Measurements from ENCODE around the gene NAALADL1. TPM values are rescaled to one million over a fixed set of nuclear protein-coding genes. Genes with fewer than 3 reads are reported as not detected.

Gene NAALADL1
- total and polyA plus RNA-seq, 7 donors, result 8.8 to 73.1 (median 29.9) TPM

GRCh38 chr11:65103476-65103875, 45.1 kb upstream of the NAALADL1 start:
- DNase-seq, result no peak
- Histone ChIP-seq H3K27me3 (no peaks in the 10 kb centered on the region), H3K4me3 (no peak overlapping the region), H3K4me1 (no peaks in the 10 kb centered on the region), H3K27ac (no peak overlapping the region), H3K9me3 (no peaks in the 10 kb centered on the region), H3K36me3 (peaks cover 8 to 32% (median 10%) of the 10 kb centered on the region in 4 donors)
- TF ChIP-seq CTCF (IDR thresholded peaks at IDR 0.05) (no peak), POLR2AphosphoS5 (IDR thresholded peaks at IDR 0.05) (no peak), EP300 (IDR thresholded peaks at IDR 0.05) (no peak), POLR2A (IDR thresholded peaks at IDR 0.05) (no peak)
- intact Hi-C loops (cut with DNase I), result no loop called here

GRCh38 chr11:65102142-65103095, 44.1 kb upstream of the NAALADL1 start:
- H3K27me3 ChIP-seq, result no peaks in the 10 kb centered on the region
- peaks cover 0 to 2% (median under 1%) of the 10 kb centered on the region in 4 donors for H3K4me1 ChIP-seq
- 68 to 86% methylated on average over 8 of the region's 8 CpGs for WGBS, 2 donors
- intact Hi-C loops (cut with DNase I), result no loop called here
- H3K9me3 ChIP-seq, result no peaks in the 10 kb centered on the region
- no peak overlapping the region for H3K27ac ChIP-seq
- H3K4me3 ChIP-seq, result no peak overlapping the region
- TF ChIP-seq POLR2A (IDR thresholded peaks at IDR 0.05) (no peak), EP300 (IDR thresholded peaks at IDR 0.05) (no peak), CTCF (IDR thresholded peaks at IDR 0.05) (no peak), POLR2AphosphoS5 (IDR thresholded peaks at IDR 0.05) (no peak)
- no peak for DNase-seq
- H3K36me3 ChIP-seq, result peaks cover 0 to 28% (median 1%) of the 10 kb centered on the region in 4 donors

- H3K27ac ChIP-seq, result no peak overlapping the region
- no peaks in the 10 kb centered on the region for H3K27me3 ChIP-seq
- DNase-seq, result no peak
- H3K4me1 ChIP-seq, result peaks cover 0 to 12% (median 10%) of the 10 kb centered on the region in 4 donors
- no peak for TF ChIP-seq POLR2A (IDR thresholded peaks at IDR 0.05)
- TF ChIP-seq CTCF (IDR thresholded peaks at IDR 0.05), result no peak
- no peak for TF ChIP-seq EP300 (IDR thresholded peaks at IDR 0.05)
- TF ChIP-seq POLR2AphosphoS5 (IDR thresholded peaks at IDR 0.05), result no peak
- no peaks in the 10 kb centered on the region for H3K9me3 ChIP-seq
- intact Hi-C loops (cut with DNase I), result no loop called here
- peaks cover 0 to 23% (median 1%) of the 10 kb centered on the region in 4 donors for H3K36me3 ChIP-seq
- no peak overlapping the region for H3K4me3 ChIP-seq
- 90 to 94% methylated on average over 6 of the region's 6 CpGs for WGBS, 2 donors
These were observed 42.5 kb upstream of the NAALADL1 start for GRCh38 chr11:65100674-65101350.

- WGBS, 2 donors, result 19 to 53% methylated on average over 8 of the region's 8 CpGs
- TF ChIP-seq POLR2A (IDR thresholded peaks at IDR 0.05), result no peak
- TF ChIP-seq POLR2AphosphoS5 (IDR thresholded peaks at IDR 0.05), result no peak
- TF ChIP-seq EP300 (IDR thresholded peaks at IDR 0.05), result no peak
- no peak for TF ChIP-seq CTCF (IDR thresholded peaks at IDR 0.05)
- Histone ChIP-seq H3K4me1 (peaks cover 0 to 16% (median 13%) of the 10 kb centered on the region in 4 donors), H3K36me3 (peaks cover 0 to 12% (median 1%) of the 10 kb centered on the region in 4 donors), H3K9me3 (no peaks in the 10 kb centered on the region), H3K27me3 (no peaks in the 10 kb centered on the region), H3K4me3 (peak overlapping the region; percentile 84 to 97 (median 91)), H3K27ac (peak overlapping the region; percentile 90 to 95 (median 93))
- DNase-seq, result no peak
- intact Hi-C loops (cut with DNase I), result loop anchor here (1.0 to 5.0 kb wide), 3 partner anchors 13 to 85 kb away; partner anchors contain the start of genes ARL2, CDCA5, TM7SF2 and ZFPL1
These were observed 38.6 kb upstream of the NAALADL1 start for GRCh38 chr11:65096926-65097325.

All from sigmoid colon (tissue), 7 donors.